AG10803 (cell line): Measurements from ENCODE around the gene SLC2A10.

Experiments
- DNase-seq: peaks from one replicate; pipeline ENCODE4 v3.0.0; 2010; ENCODE audit warnings: low read depth
- H3K4me3 ChIP-seq: 2 replicates; pipeline ENCODE4 v1.5.1; 2011; ENCODE audit warnings: mild to moderate bottlenecking, low read length, control low read depth
- CTCF ChIP-seq: conservative IDR thresholded peaks from 2 replicates; pipeline ENCODE4 v1.5.1; 2011; ENCODE audit warnings: mild to moderate bottlenecking, low read length, control low read depth, inconsistent platforms

SLC2A10 gene

DNA sequence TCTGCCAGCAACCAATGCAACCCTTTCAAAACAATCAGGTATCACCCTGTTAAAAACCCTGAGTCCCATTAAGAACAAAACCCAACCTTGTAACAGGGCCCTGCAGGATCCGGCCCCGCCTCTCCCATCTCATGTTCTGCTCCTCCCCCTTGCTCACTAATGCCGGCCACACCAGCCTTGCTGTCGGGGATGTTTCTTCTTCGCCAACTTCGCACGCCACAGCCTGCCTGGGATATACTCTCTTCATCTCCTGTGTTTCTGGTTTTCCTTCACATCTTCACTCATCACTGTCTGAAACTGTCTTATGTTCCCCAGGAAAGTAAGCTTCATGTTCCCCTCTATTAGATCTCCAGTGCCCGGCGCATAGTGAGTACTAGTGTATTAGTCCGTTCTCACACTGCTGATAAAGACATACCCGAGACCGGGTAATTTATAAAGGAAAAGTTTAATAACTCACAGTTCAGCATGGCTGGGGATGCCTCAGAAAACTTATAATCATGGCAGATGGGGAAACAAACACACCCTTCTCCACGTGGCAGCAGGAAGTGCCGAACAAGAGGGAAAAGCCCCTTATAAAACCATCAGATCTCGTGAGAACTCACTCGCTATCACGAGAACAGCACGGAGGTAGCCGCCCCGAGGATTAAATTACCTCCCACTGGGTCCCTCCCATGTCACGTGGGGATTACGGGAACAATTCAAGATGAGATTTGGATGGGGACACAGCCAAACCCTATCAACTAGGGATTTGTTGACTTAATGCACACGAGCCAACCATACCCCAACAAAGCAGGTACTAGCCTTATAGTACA, 25.3 kb upstream of the SLC2A10 start:
- no peak for TF ChIP-seq CTCF
- DNase-seq, result peak; percentile 68
- H3K4me3 ChIP-seq, result peak overlapping the region; percentile 65

GRCh38 chr20:46688151-46689081, 21.0 kb upstream of the SLC2A10 start:
- DNase-seq, result no peak
- H3K4me3 ChIP-seq, result peak overlapping the region; percentile 82
- no peak for TF ChIP-seq CTCF

GRCh38 chr20:46689082-46689753, 20.2 kb upstream of the SLC2A10 start, which contains the start of gene TP53RK:
Gene TP53RK, minus strand, starts transcription at chr20:46689444. Its CDS starts 30 bp downstream, at chr20:46689414.
- peak; percentile 20 for TF ChIP-seq CTCF
- peak; percentile 100 for DNase-seq
- H3K4me3 ChIP-seq, result peak within 1 kb of the TSS; percentile 82

DNA sequence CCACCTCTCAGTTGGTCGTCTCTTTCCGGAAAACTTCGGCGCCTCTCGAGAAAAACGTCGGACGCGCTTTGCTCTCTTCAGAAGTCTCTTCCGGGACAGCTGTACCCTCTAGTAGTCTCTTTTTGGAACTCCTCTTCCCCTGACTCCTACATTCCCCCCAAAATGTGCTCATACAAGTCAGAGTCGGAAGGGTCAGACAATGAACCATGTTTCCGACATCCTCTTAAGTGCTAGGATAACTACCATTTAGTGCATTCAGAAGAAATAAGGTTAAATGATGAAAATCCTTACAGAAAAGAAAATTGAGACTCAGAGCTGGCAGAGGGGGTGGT, 19.7 kb upstream of the SLC2A10 start:
- DNase-seq, result no peak
- peak overlapping the region; percentile 61 for H3K4me3 ChIP-seq
- TF ChIP-seq CTCF, result no peak

GRCh38 chr20:46690219-46691106, 19.0 kb upstream of the SLC2A10 start:
- H3K4me3 ChIP-seq, result peak overlapping the region; percentile 61
- DNase-seq, result no peak
- no peak for TF ChIP-seq CTCF

GRCh38 chr20:46691196-46691595, 18.3 kb upstream of the SLC2A10 start:
- no peak for DNase-seq
- no peak overlapping the region for H3K4me3 ChIP-seq
- no peak for TF ChIP-seq CTCF
